HL-60 (cell line): ENCODE results near the gene ALX4.

Experiments
- GABPA ChIP-seq: IDR thresholded peaks from 2 replicates; pipeline ENCODE4 v1.6.1; 2012; ENCODE audit warnings: low read depth
- POLR2AphosphoS5 ChIP-seq: IDR thresholded peaks from 2 replicates; pipeline ENCODE4 v1.6.1; 2012; ENCODE audit warnings: low read depth
- SPI1 ChIP-seq: IDR thresholded peaks from 2 replicates; pipeline ENCODE4 v1.6.1; 2012; ENCODE audit warnings: low read depth, mild to moderate bottlenecking, borderline replicate concordance
- TF ChIP-seq, protein P1 (sequence below): IDR thresholded peaks from one replicate; pipeline ENCODE4 v1.5.1; 2011; ENCODE audit warnings: low read length, control low read depth, inconsistent platforms; ENCODE audit not compliant: insufficient read depth
- TF ChIP-seq, protein P2 (sequence below): IDR thresholded peaks from 2 replicates; pipeline ENCODE4 v1.6.1; 2012; ENCODE audit warnings: low read depth; ENCODE audit not compliant: insufficient replicate concordance

DNA sequence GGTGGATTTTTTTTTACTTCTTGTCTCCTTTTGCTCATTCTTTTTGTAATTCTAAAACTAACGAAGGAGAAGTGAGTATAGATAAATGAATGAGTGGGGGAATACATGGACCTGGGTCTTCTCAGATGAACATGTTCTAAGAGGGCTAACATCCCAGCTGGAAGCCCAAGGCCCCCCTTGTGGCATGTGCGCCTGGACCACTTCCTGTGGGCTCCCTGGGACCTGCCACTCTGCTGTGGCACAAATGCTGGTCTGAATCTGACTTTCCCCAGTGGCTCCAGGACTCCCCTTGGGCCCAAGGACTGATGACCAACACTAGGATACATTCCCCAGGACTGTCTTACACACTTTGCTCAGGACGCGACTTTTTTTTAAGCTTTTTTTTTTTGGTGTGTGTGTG lies 32.7 kb upstream of the ALX4 start:
- TF ChIP-seq POLR2AphosphoS5 (no peak), SPI1 (no peak), GABPA (no peak)
- TF ChIP-seq, protein P1, sequence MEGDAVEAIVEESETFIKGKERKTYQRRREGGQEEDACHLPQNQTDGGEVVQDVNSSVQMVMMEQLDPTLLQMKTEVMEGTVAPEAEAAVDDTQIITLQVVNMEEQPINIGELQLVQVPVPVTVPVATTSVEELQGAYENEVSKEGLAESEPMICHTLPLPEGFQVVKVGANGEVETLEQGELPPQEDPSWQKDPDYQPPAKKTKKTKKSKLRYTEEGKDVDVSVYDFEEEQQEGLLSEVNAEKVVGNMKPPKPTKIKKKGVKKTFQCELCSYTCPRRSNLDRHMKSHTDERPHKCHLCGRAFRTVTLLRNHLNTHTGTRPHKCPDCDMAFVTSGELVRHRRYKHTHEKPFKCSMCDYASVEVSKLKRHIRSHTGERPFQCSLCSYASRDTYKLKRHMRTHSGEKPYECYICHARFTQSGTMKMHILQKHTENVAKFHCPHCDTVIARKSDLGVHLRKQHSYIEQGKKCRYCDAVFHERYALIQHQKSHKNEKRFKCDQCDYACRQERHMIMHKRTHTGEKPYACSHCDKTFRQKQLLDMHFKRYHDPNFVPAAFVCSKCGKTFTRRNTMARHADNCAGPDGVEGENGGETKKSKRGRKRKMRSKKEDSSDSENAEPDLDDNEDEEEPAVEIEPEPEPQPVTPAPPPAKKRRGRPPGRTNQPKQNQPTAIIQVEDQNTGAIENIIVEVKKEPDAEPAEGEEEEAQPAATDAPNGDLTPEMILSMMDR, result no peak
- TF ChIP-seq, protein P2, sequence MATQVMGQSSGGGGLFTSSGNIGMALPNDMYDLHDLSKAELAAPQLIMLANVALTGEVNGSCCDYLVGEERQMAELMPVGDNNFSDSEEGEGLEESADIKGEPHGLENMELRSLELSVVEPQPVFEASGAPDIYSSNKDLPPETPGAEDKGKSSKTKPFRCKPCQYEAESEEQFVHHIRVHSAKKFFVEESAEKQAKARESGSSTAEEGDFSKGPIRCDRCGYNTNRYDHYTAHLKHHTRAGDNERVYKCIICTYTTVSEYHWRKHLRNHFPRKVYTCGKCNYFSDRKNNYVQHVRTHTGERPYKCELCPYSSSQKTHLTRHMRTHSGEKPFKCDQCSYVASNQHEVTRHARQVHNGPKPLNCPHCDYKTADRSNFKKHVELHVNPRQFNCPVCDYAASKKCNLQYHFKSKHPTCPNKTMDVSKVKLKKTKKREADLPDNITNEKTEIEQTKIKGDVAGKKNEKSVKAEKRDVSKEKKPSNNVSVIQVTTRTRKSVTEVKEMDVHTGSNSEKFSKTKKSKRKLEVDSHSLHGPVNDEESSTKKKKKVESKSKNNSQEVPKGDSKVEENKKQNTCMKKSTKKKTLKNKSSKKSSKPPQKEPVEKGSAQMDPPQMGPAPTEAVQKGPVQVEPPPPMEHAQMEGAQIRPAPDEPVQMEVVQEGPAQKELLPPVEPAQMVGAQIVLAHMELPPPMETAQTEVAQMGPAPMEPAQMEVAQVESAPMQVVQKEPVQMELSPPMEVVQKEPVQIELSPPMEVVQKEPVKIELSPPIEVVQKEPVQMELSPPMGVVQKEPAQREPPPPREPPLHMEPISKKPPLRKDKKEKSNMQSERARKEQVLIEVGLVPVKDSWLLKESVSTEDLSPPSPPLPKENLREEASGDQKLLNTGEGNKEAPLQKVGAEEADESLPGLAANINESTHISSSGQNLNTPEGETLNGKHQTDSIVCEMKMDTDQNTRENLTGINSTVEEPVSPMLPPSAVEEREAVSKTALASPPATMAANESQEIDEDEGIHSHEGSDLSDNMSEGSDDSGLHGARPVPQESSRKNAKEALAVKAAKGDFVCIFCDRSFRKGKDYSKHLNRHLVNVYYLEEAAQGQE, result no peak
